Activated B cell treated with CpG ODN at 0.5 μM for 24 hours (primary cell): ENCODE data around the gene NCAPD2. TPM values are rescaled to one million over a fixed set of nuclear protein-coding genes. Genes with fewer than 3 reads are reported as not detected.

ENCODE experiments used
- ATAC-seq: fragments of 200-7000 bp; cut with Tn5 transposase; one replicate; pipeline ENCODE4 v1.10.0; 2021; ENCODE audit warnings: low read depth, mild to moderate bottlenecking, moderate library complexity
- CTCF ChIA-PET: fragments of 350-600 bp; sonication (Branson Sonifier 250); formaldehyde crosslinking; loops from one replicate; lab custom pipeline; 2021; ENCODE audit warnings: antibody characterized with exemption; lab: Charles Lee
- POLR2A ChIA-PET: fragments of 350-600 bp; sonication (Branson Sonifier 250); formaldehyde crosslinking; loops from one replicate; lab custom pipeline; 2021; ENCODE audit warnings: antibody characterized with exemption; lab: Charles Lee
- DNase-seq: peaks from one replicate; pipeline ENCODE4 v3.0.0; 2022
- H3K27ac Mint-ChIP-seq: one replicate; pipeline ENCODE4 v1.8.0; 2020; ENCODE audit warnings: mixed read lengths
- H3K27me3 Mint-ChIP-seq: one replicate; pipeline ENCODE4 v1.8.0; 2021; ENCODE audit warnings: mixed read lengths
- H3K36me3 Mint-ChIP-seq: one replicate; pipeline ENCODE4 v1.8.0; 2021; ENCODE audit warnings: low read depth, mixed read lengths
- H3K4me1 Mint-ChIP-seq: one replicate; pipeline ENCODE4 v1.8.0; 2021; ENCODE audit warnings: mixed read lengths
- H3K4me3 Mint-ChIP-seq: one replicate; pipeline ENCODE4 v1.8.0; 2020; ENCODE audit warnings: mild to moderate bottlenecking, mixed read lengths
- H3K9me3 Mint-ChIP-seq: one replicate; pipeline ENCODE4 v1.8.0; 2020; ENCODE audit warnings: mixed read lengths
- intact Hi-C: fragments of 100-400 bp; cut with micrococcal nuclease; formaldehyde crosslinking; loops from one replicate; pipeline ENCODE4 v1.15.1; 2024
- total RNA-seq: library from RNA; stranded (reverse); gene quantifications from 2 replicates; pipeline ENCODE4 v1.2.3, GENCODE V29; 2022
- TF ChIP-seq, protein P1 (sequence below): fragments of 200-600 bp; IDR thresholded peaks from one replicate; pipeline ENCODE4 v1.8.0; 2022; ENCODE audit warnings: antibody characterized with exemption, mild to moderate bottlenecking

The NCAPD2 gene
- total RNA-seq, 1 donor from 2014 or later = 40.9 TPM

- Mint-ChIP-seq H3K27ac (no peak overlapping the region), H3K4me3 (no peak overlapping the region), H3K4me1 (peaks cover 2% of the 10 kb centered on the region), H3K27me3 (no peaks in the 10 kb centered on the region), H3K9me3 (no peaks in the 10 kb centered on the region), H3K36me3 (peaks cover 86% of the 10 kb centered on the region)
- ATAC-seq (no peak), DNase-seq (no peak)
- POLR2A ChIA-PET = no interaction called here
- CTCF ChIA-PET = no interaction called here
- TF ChIP-seq, protein P1, sequence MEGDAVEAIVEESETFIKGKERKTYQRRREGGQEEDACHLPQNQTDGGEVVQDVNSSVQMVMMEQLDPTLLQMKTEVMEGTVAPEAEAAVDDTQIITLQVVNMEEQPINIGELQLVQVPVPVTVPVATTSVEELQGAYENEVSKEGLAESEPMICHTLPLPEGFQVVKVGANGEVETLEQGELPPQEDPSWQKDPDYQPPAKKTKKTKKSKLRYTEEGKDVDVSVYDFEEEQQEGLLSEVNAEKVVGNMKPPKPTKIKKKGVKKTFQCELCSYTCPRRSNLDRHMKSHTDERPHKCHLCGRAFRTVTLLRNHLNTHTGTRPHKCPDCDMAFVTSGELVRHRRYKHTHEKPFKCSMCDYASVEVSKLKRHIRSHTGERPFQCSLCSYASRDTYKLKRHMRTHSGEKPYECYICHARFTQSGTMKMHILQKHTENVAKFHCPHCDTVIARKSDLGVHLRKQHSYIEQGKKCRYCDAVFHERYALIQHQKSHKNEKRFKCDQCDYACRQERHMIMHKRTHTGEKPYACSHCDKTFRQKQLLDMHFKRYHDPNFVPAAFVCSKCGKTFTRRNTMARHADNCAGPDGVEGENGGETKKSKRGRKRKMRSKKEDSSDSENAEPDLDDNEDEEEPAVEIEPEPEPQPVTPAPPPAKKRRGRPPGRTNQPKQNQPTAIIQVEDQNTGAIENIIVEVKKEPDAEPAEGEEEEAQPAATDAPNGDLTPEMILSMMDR = no peak
- intact Hi-C loops = no loop called here
Observed at GRCh38 chr12:6526766-6527525, 33.0 kb downstream of the NCAPD2 start.

GRCh38 chr12:6527711-6528110, 33.8 kb downstream of the NCAPD2 start:
- Mint-ChIP-seq H3K36me3 (peaks cover 78% of the 10 kb centered on the region), H3K9me3 (no peaks in the 10 kb centered on the region), H3K27me3 (no peaks in the 10 kb centered on the region), H3K4me3 (no peak overlapping the region), H3K4me1 (peaks cover 10% of the 10 kb centered on the region), H3K27ac (no peak overlapping the region)
- DNase-seq = no peak
- ATAC-seq = no peak
- ChIA-PET CTCF (no interaction called here), POLR2A (no interaction called here)
- intact Hi-C loops = no loop called here
- TF ChIP-seq, protein P1 = no peak

GRCh38 chr12:6528539-6529235, 34.8 kb downstream of the NCAPD2 start:
- Mint-ChIP-seq H3K27me3 (no peaks in the 10 kb centered on the region), H3K4me3 (no peak overlapping the region), H3K36me3 (peaks cover 70% of the 10 kb centered on the region), H3K4me1 (peaks cover 19% of the 10 kb centered on the region), H3K9me3 (no peaks in the 10 kb centered on the region), H3K27ac (no peak overlapping the region)
- DNase-seq = no peak
- intact Hi-C loops = no loop called here
- ATAC-seq = no peak
- TF ChIP-seq, protein P1 = no peak
- POLR2A ChIA-PET = interaction anchor here (0.5 kb wide), 1 partner anchor 176 kb away, joined by 4 read pairs; no protein-coding TSS in a partner anchor
- CTCF ChIA-PET = interaction anchor here (1.6 kb wide), 1 partner anchor 9 kb away, joined by 4 read pairs; no protein-coding TSS in a partner anchor

DNA sequence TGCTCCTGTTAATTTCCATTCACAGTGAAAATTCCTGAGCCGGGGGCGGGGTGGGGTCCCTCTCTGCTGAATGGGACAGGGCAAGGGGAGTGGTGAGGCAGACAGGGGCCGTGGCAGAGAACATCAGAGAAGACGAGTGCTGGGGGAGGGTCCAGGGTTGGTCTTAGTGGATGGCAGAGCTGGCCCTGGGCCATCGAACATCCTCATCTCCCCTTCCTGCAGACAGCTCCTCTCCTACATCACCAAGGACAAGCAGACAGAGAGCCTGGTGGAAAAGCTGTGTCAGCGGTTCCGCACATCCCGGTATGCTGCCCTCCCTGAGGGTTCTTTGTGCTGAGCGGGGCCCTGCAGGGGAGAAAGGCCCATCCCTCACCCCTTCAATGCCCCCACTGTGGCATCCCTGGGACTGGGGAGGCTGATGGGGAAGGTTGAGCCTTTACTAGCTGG, 35.4 kb downstream of the NCAPD2 start:
- no peak for DNase-seq
- TF ChIP-seq, protein P1 = no peak
- Mint-ChIP-seq H3K9me3 (no peaks in the 10 kb centered on the region), H3K36me3 (peaks cover 65% of the 10 kb centered on the region), H3K4me3 (no peak overlapping the region), H3K27me3 (no peaks in the 10 kb centered on the region), H3K4me1 (peaks cover 22% of the 10 kb centered on the region), H3K27ac (no peak overlapping the region)
- no peak for ATAC-seq
- intact Hi-C loops = no loop called here
- POLR2A ChIA-PET = interaction anchor here (0.5 kb wide), 1 partner anchor 176 kb away, joined by 4 read pairs; no protein-coding TSS in a partner anchor
- CTCF ChIA-PET = interaction anchor here (1.6 kb wide), 1 partner anchor 9 kb away, joined by 4 read pairs; no protein-coding TSS in a partner anchor
